Stimulated activated CD4-positive, alpha-beta T cell treated with anti-CD3 and anti-CD28 coated beads, Interleukin-2, amount 100 ng/mL, for 24 hours (primary cell): Measurements from ENCODE around the gene FAM200B.

Experiments
- DNase-seq, 2 donors: peaks; one replicate each; pipeline ENCODE4 v3.0.0-alpha.2; 2020

FAM200B gene

DNA sequence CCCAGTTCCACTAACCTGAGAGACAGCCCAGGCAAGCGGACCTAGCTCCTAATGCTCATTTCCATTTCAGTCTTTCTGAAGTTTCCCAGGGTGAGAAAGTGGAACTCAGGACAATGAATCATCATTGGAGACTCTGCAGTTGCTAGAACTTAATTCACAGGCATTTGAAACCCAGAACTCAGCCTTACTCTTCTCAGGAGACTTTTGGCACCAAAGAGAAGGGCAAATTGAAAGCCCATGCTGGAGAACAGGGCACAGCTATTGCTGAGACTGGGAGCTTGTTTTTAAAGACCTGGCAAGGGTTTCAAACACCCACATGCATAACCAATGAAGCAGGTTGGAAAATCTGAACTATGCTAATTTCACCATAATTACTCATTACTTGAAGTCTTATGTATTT, 57.2 kb downstream of the FAM200B start:
- no peak for DNase-seq
